ENCODE data around the gene PRH1. TPM values are rescaled to one million over a fixed set of nuclear protein-coding genes. Genes with fewer than 3 reads are reported as not detected.

The PRH1 gene
- total RNA-seq, 1 donor from 2014 or later = 5.6 TPM

- H3K27me3 ChIP-seq (ENCODE audit: low read depth) = no peaks in the 10 kb centered on the region
- H3K27ac ChIP-seq (replicated peaks) = no peak overlapping the region
- peaks cover 10% of the 10 kb centered on the region for H3K36me3 ChIP-seq
- no peak for TF ChIP-seq CTCF (IDR thresholded peaks at IDR 0.05; ENCODE audit: borderline replicate concordance)
- DNase-seq = no peak
- intact Hi-C loops (cut with micrococcal nuclease) = no loop called here
- peaks cover 27% of the 10 kb centered on the region for H3K9me3 ChIP-seq (replicated peaks)
- peaks cover 6% of the 10 kb centered on the region for H3K4me1 ChIP-seq
- H3K4me3 ChIP-seq = no peak overlapping the region
These were observed 20.4 kb downstream of the PRH1 start for GRCh38 chr12:10863512-10864218.

GRCh38 chr12:10861366-10861765, 22.7 kb downstream of the PRH1 start:
- no peak for DNase-seq
- peaks cover 42% of the 10 kb centered on the region for H3K9me3 ChIP-seq (replicated peaks)
- TF ChIP-seq CTCF (IDR thresholded peaks at IDR 0.05; ENCODE audit: borderline replicate concordance) = no peak
- no peaks in the 10 kb centered on the region for H3K4me1 ChIP-seq
- no peaks in the 10 kb centered on the region for H3K27me3 ChIP-seq (ENCODE audit: low read depth)
- peaks cover 19% of the 10 kb centered on the region for H3K36me3 ChIP-seq
- H3K27ac ChIP-seq (replicated peaks) = no peak overlapping the region
- no peak overlapping the region for H3K4me3 ChIP-seq
- intact Hi-C loops (cut with micrococcal nuclease) = no loop called here

GRCh38 chr12:10855807-10856206, 28.2 kb downstream of the PRH1 start:
- no peak for DNase-seq
- Histone ChIP-seq H3K27me3 (ENCODE audit: low read depth) (no peaks in the 10 kb centered on the region), H3K4me1 (peaks cover 10% of the 10 kb centered on the region), H3K36me3 (peaks cover 17% of the 10 kb centered on the region), H3K9me3 (replicated peaks) (peaks cover 22% of the 10 kb centered on the region), H3K27ac (replicated peaks) (no peak overlapping the region), H3K4me3 (no peak overlapping the region)
- intact Hi-C loops (cut with micrococcal nuclease) = no loop called here
- no peak for TF ChIP-seq CTCF (IDR thresholded peaks at IDR 0.05; ENCODE audit: borderline replicate concordance)

- Histone ChIP-seq H3K4me1 (peaks cover 10% of the 10 kb centered on the region), H3K27ac (replicated peaks) (no peak overlapping the region), H3K36me3 (peaks cover 14% of the 10 kb centered on the region), H3K9me3 (replicated peaks) (peaks cover 22% of the 10 kb centered on the region), H3K4me3 (no peak overlapping the region), H3K27me3 (ENCODE audit: low read depth) (no peaks in the 10 kb centered on the region)
- no peak for DNase-seq
- intact Hi-C loops (cut with micrococcal nuclease) = no loop called here
- TF ChIP-seq CTCF (IDR thresholded peaks at IDR 0.05; ENCODE audit: borderline replicate concordance) = no peak
These were observed 30.3 kb downstream of the PRH1 start for GRCh38 chr12:10853776-10854175.

GRCh38 chr12:10851243-10851858, 32.7 kb downstream of the PRH1 start:
- H3K9me3 ChIP-seq (replicated peaks) = peaks cover 7% of the 10 kb centered on the region
- no peaks in the 10 kb centered on the region for H3K27me3 ChIP-seq (ENCODE audit: low read depth)
- TF ChIP-seq CTCF (IDR thresholded peaks at IDR 0.05; ENCODE audit: borderline replicate concordance) = no peak
- intact Hi-C loops (cut with micrococcal nuclease) = no loop called here
- peaks cover 9% of the 10 kb centered on the region for H3K36me3 ChIP-seq
- peaks cover 10% of the 10 kb centered on the region for H3K4me1 ChIP-seq
- H3K4me3 ChIP-seq = no peak overlapping the region
- H3K27ac ChIP-seq (replicated peaks) = no peak overlapping the region
- no peak for DNase-seq
